ENCODE measurements around the gene KLHL29.

Gene KLHL29

DNA sequence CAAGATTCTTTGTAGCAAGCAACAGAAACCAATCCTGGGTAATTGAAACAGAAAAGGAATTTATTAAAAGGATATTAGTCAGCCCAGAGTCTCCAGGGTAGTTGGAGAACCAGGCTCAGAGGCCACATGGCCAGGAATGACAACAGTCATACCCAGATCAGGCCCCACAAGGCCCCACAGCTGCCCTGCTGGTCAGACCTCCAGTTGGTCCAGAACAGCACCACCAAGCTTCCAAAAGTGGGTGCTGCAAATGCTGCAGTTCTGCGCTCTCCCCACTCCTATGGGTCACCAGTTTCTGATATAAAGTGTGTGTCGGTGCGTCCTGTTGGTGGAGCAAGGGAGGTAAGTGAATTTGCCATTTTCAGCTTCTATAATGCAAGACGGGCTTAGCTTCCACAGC is 29.9 kb downstream of the KLHL29 start:
- peaks cover 0 to 44% of the 10 kb centered on the region in 2 donors for H3K4me1 ChIP-seq (ENCODE audit: control insufficient read depth in 1 of 2, insufficient read depth in 2 of 2, low read length in 2 of 2)
- no peak overlapping the region for H3K4me3 ChIP-seq (ENCODE audit: low read depth in 1 of 2, low read length in 2 of 2)
- no peaks in the 10 kb centered on the region for H3K27me3 ChIP-seq (ENCODE audit: low read depth, low read length)
- H3K36me3 ChIP-seq (ENCODE audit: control insufficient read depth in 1 of 2, insufficient read depth in 2 of 2, low read length in 2 of 2) = no peaks in the 10 kb centered on the region
- no peaks in the 10 kb centered on the region for H3K9me3 ChIP-seq (ENCODE audit: control insufficient read depth in 1 of 2, low read length in 2 of 2)
- H3K27ac ChIP-seq (ENCODE audit: low read length) = no peak overlapping the region

GRCh38 chr2:23417310-23417709 is 32.3 kb downstream of the KLHL29 start:
- H3K27ac ChIP-seq (ENCODE audit: low read length) = peak overlapping the region; percentile 70
- no peaks in the 10 kb centered on the region for H3K36me3 ChIP-seq (ENCODE audit: control insufficient read depth in 1 of 2, insufficient read depth in 2 of 2, low read length in 2 of 2)
- no peaks in the 10 kb centered on the region for H3K27me3 ChIP-seq (ENCODE audit: low read depth, low read length)
- peaks cover 0 to 46% of the 10 kb centered on the region in 2 donors for H3K4me1 ChIP-seq (ENCODE audit: control insufficient read depth in 1 of 2, insufficient read depth in 2 of 2, low read length in 2 of 2)
- H3K9me3 ChIP-seq (ENCODE audit: control insufficient read depth in 1 of 2, low read length in 2 of 2) = no peaks in the 10 kb centered on the region
- no peak overlapping the region for H3K4me3 ChIP-seq (ENCODE audit: low read depth in 1 of 2, low read length in 2 of 2)

DNA sequence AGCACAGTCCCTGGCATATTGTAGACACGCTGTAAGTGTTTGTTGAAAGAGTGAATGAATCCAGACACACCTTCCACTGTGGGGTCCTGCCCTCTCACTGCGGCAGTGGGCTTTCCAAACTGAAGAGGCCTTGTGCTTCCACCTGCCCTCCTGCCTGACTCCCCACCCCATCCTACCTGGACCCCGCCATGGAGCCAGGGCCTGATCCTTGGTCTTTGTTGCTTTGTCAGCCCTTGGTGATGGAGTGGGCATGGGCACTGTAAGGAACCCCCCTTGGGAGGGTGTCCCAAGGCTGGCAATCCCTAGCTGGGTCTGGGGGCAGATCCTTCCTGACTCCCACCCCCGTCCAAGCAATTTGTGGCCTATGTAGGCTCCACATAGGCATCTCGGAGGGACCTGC is 33.1 kb downstream of the KLHL29 start:
- Histone ChIP-seq H3K4me1 (ENCODE audit: control insufficient read depth in 1 of 2, insufficient read depth in 2 of 2, low read length in 2 of 2) (peaks cover 0 to 40% of the 10 kb centered on the region in 2 donors), H3K36me3 (ENCODE audit: control insufficient read depth in 1 of 2, insufficient read depth in 2 of 2, low read length in 2 of 2) (no peaks in the 10 kb centered on the region), H3K4me3 (ENCODE audit: low read depth in 1 of 2, low read length in 2 of 2) (no peak overlapping the region), H3K27ac (ENCODE audit: low read length) (peak overlapping the region; percentile 70), H3K9me3 (ENCODE audit: control insufficient read depth in 1 of 2, low read length in 2 of 2) (no peaks in the 10 kb centered on the region), H3K27me3 (ENCODE audit: low read depth, low read length) (no peaks in the 10 kb centered on the region)

DNA sequence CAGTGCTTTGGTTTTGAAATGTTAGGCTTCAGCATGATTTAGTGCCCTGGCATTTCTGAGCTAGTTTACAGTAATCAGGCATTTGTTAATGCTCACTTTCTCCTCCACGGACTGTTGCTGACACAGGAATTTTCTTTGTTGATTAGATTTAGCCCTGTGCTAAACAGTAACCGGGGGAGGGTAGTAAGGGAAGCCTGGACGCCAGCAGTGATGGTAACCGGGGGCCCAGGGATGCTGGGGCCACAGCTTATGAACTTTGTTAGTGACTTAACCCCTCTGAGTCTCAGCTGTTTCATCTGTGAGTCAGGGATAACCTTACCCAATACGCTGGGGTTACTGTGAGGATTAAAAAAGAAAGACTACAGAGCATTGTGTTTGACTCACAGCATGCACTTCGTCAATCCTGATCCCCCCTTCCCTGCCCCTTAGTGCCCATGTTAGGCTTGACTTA is 33.5 kb downstream of the KLHL29 start:
- H3K27ac ChIP-seq (ENCODE audit: low read length) = peak overlapping the region; percentile 70
- H3K9me3 ChIP-seq (ENCODE audit: control insufficient read depth in 1 of 2, low read length in 2 of 2) = no peaks in the 10 kb centered on the region
- no peaks in the 10 kb centered on the region for H3K27me3 ChIP-seq (ENCODE audit: low read depth, low read length)
- no peak overlapping the region for H3K4me3 ChIP-seq (ENCODE audit: low read depth in 1 of 2, low read length in 2 of 2)
- H3K36me3 ChIP-seq (ENCODE audit: control insufficient read depth in 1 of 2, insufficient read depth in 2 of 2, low read length in 2 of 2) = no peaks in the 10 kb centered on the region
- peaks cover 0 to 40% of the 10 kb centered on the region in 2 donors for H3K4me1 ChIP-seq (ENCODE audit: control insufficient read depth in 1 of 2, insufficient read depth in 2 of 2, low read length in 2 of 2)

- H3K4me3 ChIP-seq (ENCODE audit: low read depth in 1 of 2, low read length in 2 of 2) = no peak overlapping the region
Observed at GRCh38 chr2:23419171-23420090, 34.5 kb downstream of the KLHL29 start.

DNA sequence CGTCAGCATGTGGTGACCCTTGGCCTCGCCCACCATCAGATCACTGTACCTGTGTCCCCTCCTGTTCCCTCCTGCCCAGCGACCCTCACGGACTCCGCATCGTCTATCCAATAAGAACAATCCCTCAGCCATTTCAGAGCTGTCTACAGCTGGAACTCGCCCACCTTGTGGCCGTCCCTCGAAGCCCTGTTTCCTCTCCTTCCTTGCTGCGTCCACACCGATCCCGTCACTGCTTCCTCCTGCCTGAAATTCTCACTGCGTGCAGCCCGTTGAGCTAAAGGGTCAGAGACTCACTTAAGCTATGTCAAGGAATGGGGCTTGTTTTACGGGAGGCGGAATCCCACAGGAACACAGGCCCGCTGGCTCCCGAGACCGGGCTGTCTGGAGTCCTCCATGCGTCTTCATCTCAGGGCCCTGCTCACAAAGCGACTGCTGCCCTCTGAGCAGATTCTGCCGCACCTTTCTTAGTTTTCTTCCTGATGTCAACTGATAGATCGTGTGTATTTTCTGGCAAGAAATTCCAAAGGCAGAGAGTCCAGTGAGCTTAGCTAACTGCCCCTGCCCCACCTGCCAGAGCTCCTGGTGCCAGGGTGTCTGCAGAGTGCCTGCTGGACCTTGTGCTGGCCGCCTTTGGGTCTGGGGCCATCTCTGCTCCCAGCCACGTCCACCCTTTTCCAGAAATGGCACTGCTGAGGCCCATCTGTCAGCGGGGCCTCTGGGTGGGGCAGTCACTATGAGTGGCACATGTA is 35.3 kb downstream of the KLHL29 start:
- H3K4me3 ChIP-seq (ENCODE audit: low read depth in 1 of 2, low read length in 2 of 2) = no peak overlapping the region
- H3K36me3 ChIP-seq (ENCODE audit: control insufficient read depth in 1 of 2, insufficient read depth in 2 of 2, low read length in 2 of 2) = no peaks in the 10 kb centered on the region
- no peaks in the 10 kb centered on the region for H3K9me3 ChIP-seq (ENCODE audit: control insufficient read depth in 1 of 2, low read length in 2 of 2)
- peaks cover 2 to 29% of the 10 kb centered on the region in 2 donors for H3K4me1 ChIP-seq (ENCODE audit: control insufficient read depth in 1 of 2, insufficient read depth in 2 of 2, low read length in 2 of 2)
- no peak overlapping the region for H3K27ac ChIP-seq (ENCODE audit: low read length)
- H3K27me3 ChIP-seq (ENCODE audit: low read depth, low read length) = no peaks in the 10 kb centered on the region

More at GRCh38 chr2:23419171-23420090, 34.5 kb downstream of the KLHL29 start:
- no peaks in the 10 kb centered on the region for H3K36me3 ChIP-seq (ENCODE audit: control insufficient read depth in 1 of 2, insufficient read depth in 2 of 2, low read length in 2 of 2)
- peak overlapping the region; percentile 70 for H3K27ac ChIP-seq (ENCODE audit: low read length)
- no peaks in the 10 kb centered on the region for H3K27me3 ChIP-seq (ENCODE audit: low read depth, low read length)
- H3K9me3 ChIP-seq (ENCODE audit: control insufficient read depth in 1 of 2, low read length in 2 of 2) = no peaks in the 10 kb centered on the region
- H3K4me1 ChIP-seq (ENCODE audit: control insufficient read depth in 1 of 2, insufficient read depth in 2 of 2, low read length in 2 of 2) = peaks cover 0 to 35% of the 10 kb centered on the region in 2 donors

DNA sequence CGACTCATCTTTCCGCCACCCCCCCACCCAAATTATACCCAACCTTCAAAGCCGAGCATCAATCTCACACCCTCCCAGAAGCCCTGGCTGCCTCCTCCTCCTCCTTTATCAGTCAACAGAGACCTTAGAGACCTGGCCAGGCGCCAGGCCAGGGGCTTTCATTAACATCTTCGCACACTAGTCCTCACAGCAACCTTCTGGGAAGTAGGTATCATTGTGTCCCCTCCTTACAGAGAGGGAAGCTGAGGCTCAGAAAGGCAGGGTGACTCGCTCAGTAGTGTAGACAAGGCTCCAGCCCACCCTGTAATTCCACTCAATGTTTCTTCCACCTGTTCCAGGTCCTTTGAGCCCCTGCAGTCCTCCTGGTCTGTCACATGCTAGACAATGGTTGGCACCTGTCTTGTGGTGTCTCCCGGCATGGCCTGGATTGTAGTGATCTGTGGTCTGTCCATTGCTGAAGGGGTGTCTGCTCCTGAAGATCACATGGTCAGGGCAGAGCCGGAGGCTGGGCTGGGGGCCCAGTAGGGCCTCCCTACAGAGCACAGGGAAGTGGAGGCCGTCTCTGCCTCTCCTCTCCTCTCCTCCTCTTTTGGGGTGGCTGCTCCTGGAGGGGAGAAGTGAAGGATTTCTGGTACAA is 36.0 kb downstream of the KLHL29 start:
- Histone ChIP-seq H3K9me3 (ENCODE audit: control insufficient read depth in 1 of 2, low read length in 2 of 2) (no peaks in the 10 kb centered on the region), H3K4me1 (ENCODE audit: control insufficient read depth in 1 of 2, insufficient read depth in 2 of 2, low read length in 2 of 2) (peaks cover 9 to 34% of the 10 kb centered on the region in 2 donors), H3K27me3 (ENCODE audit: low read depth, low read length) (no peaks in the 10 kb centered on the region), H3K27ac (ENCODE audit: low read length) (no peak overlapping the region), H3K36me3 (ENCODE audit: control insufficient read depth in 1 of 2, insufficient read depth in 2 of 2, low read length in 2 of 2) (no peaks in the 10 kb centered on the region), H3K4me3 (ENCODE audit: low read depth in 1 of 2, low read length in 2 of 2) (no peak overlapping the region)

DNA sequence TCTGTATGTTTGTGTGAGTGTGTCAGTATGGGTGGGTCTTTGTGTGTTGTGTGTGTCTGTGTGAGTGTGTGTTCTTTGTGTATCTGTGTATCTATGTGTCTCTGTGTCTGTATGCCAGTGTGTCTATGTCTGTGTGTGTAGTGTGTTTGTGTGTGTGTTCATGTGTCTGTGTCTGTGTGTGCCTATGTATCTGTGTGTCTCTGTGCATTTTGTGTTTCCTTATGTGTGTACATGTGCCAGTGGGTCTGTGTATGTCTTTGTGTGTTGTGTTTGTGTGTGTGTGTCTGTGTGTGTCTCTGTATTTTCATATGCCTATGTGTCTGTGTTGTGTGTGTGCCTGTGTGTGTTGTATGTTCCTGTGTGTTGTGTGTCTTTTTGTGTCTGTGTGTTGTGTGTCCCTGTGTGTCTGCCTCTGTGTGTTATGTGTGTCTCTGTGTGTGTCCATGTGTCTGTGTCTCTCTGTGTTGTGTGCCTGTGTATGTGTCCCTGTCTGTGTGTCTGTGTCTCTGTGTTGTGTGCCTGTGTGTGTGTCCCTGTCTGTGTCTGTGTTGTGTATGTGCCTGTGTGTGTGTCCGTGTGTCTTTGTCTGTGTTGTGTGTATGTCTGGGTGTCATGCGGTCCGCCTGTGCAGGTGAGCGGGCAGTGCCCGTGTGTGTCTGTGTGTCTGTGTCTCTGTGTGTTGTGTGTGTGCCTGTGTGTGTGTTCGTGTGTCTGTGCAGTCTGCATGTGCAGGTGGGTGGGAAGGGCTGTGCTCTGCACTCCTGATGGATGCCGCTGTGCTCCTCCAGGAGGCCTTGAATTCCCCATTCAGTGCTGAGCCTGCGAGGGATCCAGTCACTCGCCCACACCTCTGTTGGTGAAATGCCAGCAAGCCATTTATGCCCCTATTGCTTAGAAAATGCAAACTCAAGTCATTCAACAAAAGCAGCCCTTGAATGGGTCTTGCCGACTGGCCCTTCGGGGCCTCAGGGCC is 37.4 kb downstream of the KLHL29 start:
- no peaks in the 10 kb centered on the region for H3K9me3 ChIP-seq (ENCODE audit: control insufficient read depth in 1 of 2, low read length in 2 of 2)
- H3K27ac ChIP-seq (ENCODE audit: low read length) = no peak overlapping the region
- H3K4me1 ChIP-seq (ENCODE audit: control insufficient read depth in 1 of 2, insufficient read depth in 2 of 2, low read length in 2 of 2) = peaks cover 16 to 48% of the 10 kb centered on the region in 2 donors
- no peak overlapping the region for H3K4me3 ChIP-seq (ENCODE audit: low read depth in 1 of 2, low read length in 2 of 2)
- H3K36me3 ChIP-seq (ENCODE audit: control insufficient read depth in 1 of 2, insufficient read depth in 2 of 2, low read length in 2 of 2) = no peaks in the 10 kb centered on the region
- no peaks in the 10 kb centered on the region for H3K27me3 ChIP-seq (ENCODE audit: low read depth, low read length)

- H3K9me3 ChIP-seq (ENCODE audit: control insufficient read depth in 1 of 2, low read length in 2 of 2) = no peaks in the 10 kb centered on the region
- no peaks in the 10 kb centered on the region for H3K36me3 ChIP-seq (ENCODE audit: control insufficient read depth in 1 of 2, insufficient read depth in 2 of 2, low read length in 2 of 2)
- no peaks in the 10 kb centered on the region for H3K27me3 ChIP-seq (ENCODE audit: low read depth, low read length)
- H3K27ac ChIP-seq (ENCODE audit: low read length) = no peak overlapping the region
- H3K4me1 ChIP-seq (ENCODE audit: control insufficient read depth in 1 of 2, insufficient read depth in 2 of 2, low read length in 2 of 2) = peaks cover 16 to 46% of the 10 kb centered on the region in 2 donors
- no peak overlapping the region for H3K4me3 ChIP-seq (ENCODE audit: low read depth in 1 of 2, low read length in 2 of 2)
Observed at GRCh38 chr2:23423062-23423872, 38.3 kb downstream of the KLHL29 start.
